ENCODE measurements around the gene ACER2. TPM values are rescaled to one million over a fixed set of nuclear protein-coding genes. Genes with fewer than 3 reads are reported as not detected.

The ACER2 gene
- total and polyA plus RNA-seq, 2 experiments from 2014 or later = 0.87 to 14.6 TPM

DNA sequence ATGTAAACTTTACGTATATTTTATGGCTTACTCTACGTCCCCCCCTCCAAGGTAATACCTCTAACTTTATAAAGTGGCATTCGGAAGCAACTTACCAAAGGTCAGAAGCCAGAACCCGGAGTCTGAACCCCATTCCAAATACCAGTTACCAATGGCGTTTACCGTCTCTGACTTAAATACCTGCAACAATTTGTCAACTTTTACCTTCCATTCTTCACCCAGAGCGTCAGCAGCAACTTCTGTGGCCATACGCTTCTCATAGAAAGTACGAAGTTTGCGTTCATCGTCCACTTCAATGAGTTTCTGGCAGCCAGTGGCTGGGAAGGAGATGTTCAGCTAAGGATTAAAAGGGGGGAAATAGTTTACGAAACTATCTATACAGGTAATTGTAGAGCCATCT, 29.5 kb upstream of the ACER2 start:
- no peak for ATAC-seq
- peak overlapping the region; percentile 100 for H3K4me3 Mint-ChIP-seq
- Histone ChIP-seq H3K9me2 (ENCODE audit: insufficient read depth) (no peaks in the 10 kb centered on the region), H3K79me2 (replicated peaks; ENCODE audit: insufficient read depth) (peaks cover 35% of the 10 kb centered on the region), H2AFZ (no peak overlapping the region), H3K36me3 (ENCODE audit: insufficient read depth) (peaks cover 46% of the 10 kb centered on the region), H4K20me1 (replicated peaks; ENCODE audit: insufficient read depth) (peaks cover 27% of the 10 kb centered on the region), H3K4me2 (peak overlapping the region; percentile 99), H3F3A (replicated peaks; ENCODE audit: low read depth) (peaks cover 45% of the 10 kb centered on the region), H3K27me3 (ENCODE audit: insufficient read depth) (no peaks in the 10 kb centered on the region), H3K27ac (ENCODE audit: low read depth) (peak overlapping the region; percentile 96), H3K4me1 (ENCODE audit: insufficient read depth) (peaks cover 23% of the 10 kb centered on the region), H3K4me3 (peak overlapping the region; percentile 97)
- H3K27ac Mint-ChIP-seq = peak overlapping the region; percentile 100
- H3K36me3 Mint-ChIP-seq (ENCODE audit: low read depth) = peaks cover 61% of the 10 kb centered on the region
- peaks cover 3% of the 10 kb centered on the region; the same call in 2 of the 3 replicates for H3K9me3 Mint-ChIP-seq
- peaks cover 23% of the 10 kb centered on the region for H3K4me1 Mint-ChIP-seq
- TF ChIP-seq, protein P1, sequence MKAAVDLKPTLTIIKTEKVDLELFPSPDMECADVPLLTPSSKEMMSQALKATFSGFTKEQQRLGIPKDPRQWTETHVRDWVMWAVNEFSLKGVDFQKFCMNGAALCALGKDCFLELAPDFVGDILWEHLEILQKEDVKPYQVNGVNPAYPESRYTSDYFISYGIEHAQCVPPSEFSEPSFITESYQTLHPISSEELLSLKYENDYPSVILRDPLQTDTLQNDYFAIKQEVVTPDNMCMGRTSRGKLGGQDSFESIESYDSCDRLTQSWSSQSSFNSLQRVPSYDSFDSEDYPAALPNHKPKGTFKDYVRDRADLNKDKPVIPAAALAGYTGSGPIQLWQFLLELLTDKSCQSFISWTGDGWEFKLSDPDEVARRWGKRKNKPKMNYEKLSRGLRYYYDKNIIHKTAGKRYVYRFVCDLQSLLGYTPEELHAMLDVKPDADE (IDR thresholded peaks at IDR 0.05) = no peak
- TF ChIP-seq JUNB (IDR thresholded peaks at IDR 0.05; ENCODE audit: unreplicated experiment) (no peak), ZNF114 (CRISPR knock-in tag; IDR thresholded peaks at IDR 0.05) (no peak), POLR2AphosphoS5 (IDR thresholded peaks at IDR 0.05; ENCODE audit: low read depth) (no peak), EZH2phosphoT487 (IDR thresholded peaks at IDR 0.05; ENCODE audit: unreplicated experiment) (no peak), REST (IDR thresholded peaks at IDR 0.05; ENCODE audit: unreplicated experiment) (no peak), NANOG (IDR thresholded peaks at IDR 0.05; ENCODE audit: borderline replicate concordance) (no peak), STAT1 (IDR thresholded peaks at IDR 0.05; ENCODE audit: unreplicated experiment) (no peak), CREB1 (CRISPR knock-in tag; IDR thresholded peaks at IDR 0.05; ENCODE audit: low read depth) (no peak), EZH2 (IDR thresholded peaks at IDR 0.05; ENCODE audit: low read depth, unreplicated experiment) (no peak), ZNF331 (CRISPR knock-in tag; IDR thresholded peaks at IDR 0.05; ENCODE audit: low read depth) (no peak)
- TF ChIP-seq, protein P2, sequence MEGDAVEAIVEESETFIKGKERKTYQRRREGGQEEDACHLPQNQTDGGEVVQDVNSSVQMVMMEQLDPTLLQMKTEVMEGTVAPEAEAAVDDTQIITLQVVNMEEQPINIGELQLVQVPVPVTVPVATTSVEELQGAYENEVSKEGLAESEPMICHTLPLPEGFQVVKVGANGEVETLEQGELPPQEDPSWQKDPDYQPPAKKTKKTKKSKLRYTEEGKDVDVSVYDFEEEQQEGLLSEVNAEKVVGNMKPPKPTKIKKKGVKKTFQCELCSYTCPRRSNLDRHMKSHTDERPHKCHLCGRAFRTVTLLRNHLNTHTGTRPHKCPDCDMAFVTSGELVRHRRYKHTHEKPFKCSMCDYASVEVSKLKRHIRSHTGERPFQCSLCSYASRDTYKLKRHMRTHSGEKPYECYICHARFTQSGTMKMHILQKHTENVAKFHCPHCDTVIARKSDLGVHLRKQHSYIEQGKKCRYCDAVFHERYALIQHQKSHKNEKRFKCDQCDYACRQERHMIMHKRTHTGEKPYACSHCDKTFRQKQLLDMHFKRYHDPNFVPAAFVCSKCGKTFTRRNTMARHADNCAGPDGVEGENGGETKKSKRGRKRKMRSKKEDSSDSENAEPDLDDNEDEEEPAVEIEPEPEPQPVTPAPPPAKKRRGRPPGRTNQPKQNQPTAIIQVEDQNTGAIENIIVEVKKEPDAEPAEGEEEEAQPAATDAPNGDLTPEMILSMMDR (conservative IDR thresholded peaks at IDR 0.05; ENCODE audit: low read depth in 2 of 2) = no peak
- TF ChIP-seq, protein P3, sequence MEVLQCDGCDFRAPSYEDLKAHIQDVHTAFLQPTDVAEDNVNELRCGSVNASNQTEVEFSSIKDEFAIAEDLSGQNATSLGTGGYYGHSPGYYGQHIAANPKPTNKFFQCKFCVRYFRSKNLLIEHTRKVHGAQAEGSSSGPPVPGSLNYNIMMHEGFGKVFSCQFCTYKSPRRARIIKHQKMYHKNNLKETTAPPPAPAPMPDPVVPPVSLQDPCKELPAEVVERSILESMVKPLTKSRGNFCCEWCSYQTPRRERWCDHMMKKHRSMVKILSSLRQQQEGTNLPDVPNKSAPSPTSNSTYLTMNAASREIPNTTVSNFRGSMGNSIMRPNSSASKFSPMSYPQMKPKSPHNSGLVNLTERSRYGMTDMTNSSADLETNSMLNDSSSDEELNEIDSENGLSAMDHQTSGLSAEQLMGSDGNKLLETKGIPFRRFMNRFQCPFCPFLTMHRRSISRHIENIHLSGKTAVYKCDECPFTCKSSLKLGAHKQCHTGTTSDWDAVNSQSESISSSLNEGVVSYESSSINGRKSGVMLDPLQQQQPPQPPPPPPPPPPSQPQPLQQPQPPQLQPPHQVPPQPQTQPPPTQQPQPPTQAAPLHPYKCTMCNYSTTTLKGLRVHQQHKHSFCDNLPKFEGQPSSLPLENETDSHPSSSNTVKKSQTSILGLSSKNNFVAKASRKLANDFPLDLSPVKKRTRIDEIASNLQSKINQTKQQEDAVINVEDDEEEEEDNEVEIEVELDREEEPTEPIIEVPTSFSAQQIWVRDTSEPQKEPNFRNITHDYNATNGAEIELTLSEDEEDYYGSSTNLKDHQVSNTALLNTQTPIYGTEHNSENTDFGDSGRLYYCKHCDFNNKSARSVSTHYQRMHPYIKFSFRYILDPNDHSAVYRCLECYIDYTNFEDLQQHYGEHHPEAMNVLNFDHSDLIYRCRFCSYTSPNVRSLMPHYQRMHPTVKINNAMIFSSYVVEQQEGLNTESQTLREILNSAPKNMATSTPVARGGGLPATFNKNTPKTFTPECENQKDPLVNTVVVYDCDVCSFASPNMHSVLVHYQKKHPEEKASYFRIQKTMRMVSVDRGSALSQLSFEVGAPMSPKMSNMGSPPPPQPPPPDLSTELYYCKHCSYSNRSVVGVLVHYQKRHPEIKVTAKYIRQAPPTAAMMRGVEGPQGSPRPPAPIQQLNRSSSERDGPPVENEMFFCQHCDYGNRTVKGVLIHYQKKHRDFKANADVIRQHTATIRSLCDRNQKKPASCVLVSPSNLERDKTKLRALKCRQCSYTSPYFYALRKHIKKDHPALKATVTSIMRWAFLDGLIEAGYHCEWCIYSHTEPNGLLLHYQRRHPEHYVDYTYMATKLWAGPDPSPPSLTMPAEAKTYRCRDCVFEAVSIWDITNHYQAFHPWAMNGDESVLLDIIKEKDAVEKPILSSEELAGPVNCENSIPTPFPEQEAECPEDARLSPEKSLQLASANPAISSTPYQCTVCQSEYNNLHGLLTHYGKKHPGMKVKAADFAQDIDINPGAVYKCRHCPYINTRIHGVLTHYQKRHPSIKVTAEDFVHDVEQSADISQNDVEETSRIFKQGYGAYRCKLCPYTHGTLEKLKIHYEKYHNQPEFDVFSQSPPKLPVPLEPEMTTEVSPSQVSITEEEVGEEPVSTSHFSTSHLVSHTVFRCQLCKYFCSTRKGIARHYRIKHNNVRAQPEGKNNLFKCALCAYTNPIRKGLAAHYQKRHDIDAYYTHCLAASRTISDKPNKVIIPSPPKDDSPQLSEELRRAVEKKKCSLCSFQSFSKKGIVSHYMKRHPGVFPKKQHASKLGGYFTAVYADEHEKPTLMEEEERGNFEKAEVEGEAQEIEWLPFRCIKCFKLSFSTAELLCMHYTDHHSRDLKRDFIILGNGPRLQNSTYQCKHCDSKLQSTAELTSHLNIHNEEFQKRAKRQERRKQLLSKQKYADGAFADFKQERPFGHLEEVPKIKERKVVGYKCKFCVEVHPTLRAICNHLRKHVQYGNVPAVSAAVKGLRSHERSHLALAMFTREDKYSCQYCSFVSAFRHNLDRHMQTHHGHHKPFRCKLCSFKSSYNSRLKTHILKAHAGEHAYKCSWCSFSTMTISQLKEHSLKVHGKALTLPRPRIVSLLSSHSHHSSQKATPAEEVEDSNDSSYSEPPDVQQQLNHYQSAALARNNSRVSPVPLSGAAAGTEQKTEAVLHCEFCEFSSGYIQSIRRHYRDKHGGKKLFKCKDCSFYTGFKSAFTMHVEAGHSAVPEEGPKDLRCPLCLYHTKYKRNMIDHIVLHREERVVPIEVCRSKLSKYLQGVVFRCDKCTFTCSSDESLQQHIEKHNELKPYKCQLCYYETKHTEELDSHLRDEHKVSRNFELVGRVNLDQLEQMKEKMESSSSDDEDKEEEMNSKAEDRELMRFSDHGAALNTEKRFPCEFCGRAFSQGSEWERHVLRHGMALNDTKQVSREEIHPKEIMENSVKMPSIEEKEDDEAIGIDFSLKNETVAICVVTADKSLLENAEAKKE (CRISPR knock-in tag; IDR thresholded peaks at IDR 0.05) = no peak
- no peak for DNase-seq (ENCODE audit: low spot score)
- peaks cover 26% of the 10 kb centered on the region for H3K27me3 Mint-ChIP-seq (ENCODE audit: insufficient read depth, low read depth, poor library complexity)

All from GM23338 (cell line).